Activated T-cell treated with anti-CD3 and anti-CD28 coated beads, Interleukin-2, amount 50 U/mL, for 1 hour (primary cell): Measurements from ENCODE around the gene INCENP.
"Not testable (repeated sequence)": the region's sequence is repeated elsewhere in the genome, so short reads cannot be mapped to it uniquely, and the experiment has no call there.

Source experiments
- DNase-seq: peaks from one replicate; pipeline ENCODE4 v3.0.0-alpha.2; 2020

Gene INCENP

DNA sequence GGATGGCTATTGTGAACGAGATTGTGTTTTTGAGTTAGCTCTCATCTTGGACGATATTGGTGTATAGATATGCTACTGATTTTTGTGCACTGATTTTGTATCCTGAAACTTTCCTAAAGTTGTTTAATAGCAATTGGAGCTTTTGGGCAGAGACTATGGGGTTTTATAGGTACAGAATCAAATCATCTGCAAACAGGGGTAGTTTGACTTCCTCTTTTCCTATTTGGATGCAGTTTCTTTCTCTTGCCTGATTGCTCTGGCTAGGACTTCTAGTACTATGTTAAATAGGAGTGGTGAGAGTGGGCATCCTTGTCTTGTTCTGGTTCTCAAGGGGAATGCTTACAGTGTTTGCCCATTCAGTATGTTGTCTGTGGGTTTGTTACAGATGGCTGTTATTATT is 57.3 kb downstream of the INCENP start:
- no peak for DNase-seq

DNA sequence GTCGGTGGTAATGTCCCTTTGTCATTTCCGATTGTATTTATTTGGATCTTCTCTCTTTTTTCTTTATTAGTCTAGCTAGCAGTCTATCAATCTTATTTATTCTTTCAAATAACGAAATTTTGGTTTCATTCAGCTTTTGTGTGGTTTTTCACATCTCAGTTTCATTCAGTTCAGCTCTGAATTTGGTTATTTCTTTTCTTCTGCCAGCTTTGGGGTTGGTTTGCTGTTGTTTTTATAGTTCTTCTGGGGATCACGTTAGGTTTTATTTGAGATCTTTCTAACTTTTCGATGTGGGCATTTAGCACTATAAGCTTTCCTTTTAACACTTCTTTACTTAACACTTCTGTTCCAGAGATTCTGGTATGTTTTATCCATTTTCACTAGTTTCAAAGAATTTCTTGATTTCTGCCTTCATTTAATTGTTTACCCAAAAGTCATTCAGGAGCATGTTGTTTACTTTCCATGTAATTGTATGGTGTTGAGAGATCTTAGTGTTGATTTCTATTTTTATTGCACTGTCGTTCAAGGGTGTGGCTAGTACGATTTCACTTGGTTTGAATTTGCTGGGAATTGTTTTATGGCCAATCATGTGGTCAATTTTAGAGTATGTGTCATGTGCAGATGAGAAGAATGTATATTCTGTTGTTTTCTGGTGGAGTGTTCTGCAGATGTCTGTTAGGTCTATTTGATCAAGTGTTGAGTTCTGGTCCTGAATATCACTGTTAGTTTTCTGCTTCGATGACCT is 58.5 kb downstream of the INCENP start:
- no peak for DNase-seq

DNA sequence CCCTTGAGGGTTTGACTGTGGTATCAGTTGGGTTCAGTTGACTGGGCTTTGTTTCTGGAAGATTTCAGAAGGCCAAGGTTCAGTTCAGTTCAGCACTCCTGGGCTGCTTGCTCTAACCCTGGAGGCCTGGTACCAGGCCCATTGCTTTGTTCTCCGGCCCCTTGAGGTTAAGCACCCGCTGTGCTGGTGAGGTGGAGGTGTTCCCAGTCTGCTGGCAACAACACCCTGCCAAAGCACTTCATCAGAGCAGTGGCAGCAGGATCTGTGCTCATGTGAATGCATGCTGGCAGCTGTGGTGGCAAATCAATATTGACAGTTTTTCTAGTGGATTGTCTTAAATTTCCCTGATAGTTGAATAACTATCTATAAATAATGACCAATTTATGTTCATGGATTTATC is 62.4 kb downstream of the INCENP start:
- DNase-seq, result no peak

- no peak for DNase-seq
Measured at GRCh38 chr11:62190011-62190410, 66.2 kb downstream of the INCENP start, which contains the start of gene SCGB1D1. Gene SCGB1D1 (plus strand): TSS chr11:62190216. CDS start chr11:62190285, 69 bp downstream.

- no peak for DNase-seq
Measured at GRCh38 chr11:62193952-62194351, 70.1 kb downstream of the INCENP start.

GRCh38 chr11:62195010-62195409 is 71.2 kb downstream of the INCENP start:
- DNase-seq, result not testable (repeated sequence)

- DNase-seq, result no peak
Measured at GRCh38 chr11:62195945-62196344, 72.1 kb downstream of the INCENP start.

- DNase-seq, result not testable (repeated sequence)
Measured at GRCh38 chr11:62197400-62197799, 73.6 kb downstream of the INCENP start.

- no peak for DNase-seq
Measured at GRCh38 chr11:62201376-62201775, 77.6 kb downstream of the INCENP start.
